CD4-positive, alpha-beta T cell (primary cell): ENCODE results near the gene KRTAP19-2. TPM values are rescaled to one million over a fixed set of nuclear protein-coding genes. Genes with fewer than 3 reads are reported as not detected.

Source experiments
- ATAC-seq: fragments of 200-7000 bp; cut with Tn5 transposase; one replicate; pipeline ENCODE4 v1.10.0; 2022; ENCODE audit warnings: mild to moderate bottlenecking; ENCODE audit not compliant: poor library complexity
- CTCF ChIA-PET: fragments of 350-600 bp; sonication (Branson Sonifier 250); formaldehyde crosslinking; loops from one replicate; lab custom pipeline; 2021; ENCODE audit warnings: antibody characterized with exemption, inconsistent platforms; lab: Charles Lee
- POLR2A ChIA-PET: fragments of 350-600 bp; sonication (Branson Sonifier 250); formaldehyde crosslinking; loops from one replicate; lab custom pipeline; 2021; ENCODE audit warnings: antibody characterized with exemption, inconsistent platforms; lab: Charles Lee
- DNase-seq, 14 experiments: peaks; one replicate each; pipeline ENCODE4 v3.0.0-alpha.2; 2013 to 2020; ENCODE audit warnings: mixed read lengths in 2 of 14
- H3K27ac ChIP-seq, 2 donors: one replicate each; pipeline versions ENCODE4 v1.5.1 to v1.7.0; 2013; ENCODE audit warnings: low read length in 2 of 2, low read depth in 1 of 2, mild to moderate bottlenecking in 1 of 2
- H3K27me3 ChIP-seq, 2 experiments: 1 replicate in 1 of 2; 2 replicates in 1 of 2; pipeline versions ENCODE4 v1.6.1 to v1.7.0; 2013; ENCODE audit warnings: low read length in 2 of 2, control low read depth in 1 of 2, mild to moderate bottlenecking in 1 of 2, moderate library complexity in 1 of 2; ENCODE audit not compliant: insufficient read depth in 2 of 2, control insufficient read depth in 1 of 2
- H3K36me3 ChIP-seq: one replicate; pipeline ENCODE4 v1.6.1; 2013; ENCODE audit warnings: low read length, control low read depth; ENCODE audit not compliant: insufficient read depth
- H3K4me1 ChIP-seq: one replicate; pipeline ENCODE4 v1.6.1; 2013; ENCODE audit warnings: low read length, control low read depth; ENCODE audit not compliant: insufficient read depth
- H3K4me3 ChIP-seq: one replicate; pipeline ENCODE4 v1.5.1; 2013; ENCODE audit warnings: mild to moderate bottlenecking, low read length, moderate library complexity
- H3K9me3 ChIP-seq, 2 experiments: 1 replicate in 1 of 2; 2 replicates in 1 of 2; pipeline versions ENCODE4 v1.6.1 to v1.7.0; 2013; ENCODE audit warnings: low read length in 2 of 2, mild to moderate bottlenecking in 2 of 2, control low read depth in 1 of 2, moderate library complexity in 1 of 2; ENCODE audit not compliant: control insufficient read depth in 1 of 2, insufficient read depth in 1 of 2
- H3K27ac Mint-ChIP-seq: one replicate; pipeline ENCODE4 v1.8.0; 2020; ENCODE audit warnings: mixed read lengths
- H3K27me3 Mint-ChIP-seq: one replicate; pipeline ENCODE4 v1.8.0; 2021; ENCODE audit warnings: mixed read lengths
- H3K36me3 Mint-ChIP-seq: one replicate; pipeline ENCODE4 v1.8.0; 2021; ENCODE audit warnings: low read depth, mixed read lengths
- H3K4me1 Mint-ChIP-seq: one replicate; pipeline ENCODE4 v1.8.0; 2021; ENCODE audit warnings: low read depth, mixed read lengths
- H3K4me3 Mint-ChIP-seq: one replicate; pipeline ENCODE4 v1.8.0; 2020; ENCODE audit warnings: mild to moderate bottlenecking, mixed read lengths
- H3K9me3 Mint-ChIP-seq: one replicate; pipeline ENCODE4 v1.8.0; 2020; ENCODE audit warnings: mixed read lengths
- intact Hi-C, 2 experiments: fragments of 100-400 bp; cut with DNase I in 1 of 2; cut with micrococcal nuclease in 1 of 2; formaldehyde crosslinking; loops; one replicate each; pipeline versions ENCODE4 v1.15.1 to v1.9.0; 2023 to 2025; cut with DNase I, micrococcal nuclease
- total RNA-seq, 174 experiments: library from RNA in 2 of 174; stranded (reverse) in 2 of 174; gene quantifications; one replicate each; pipeline ENCODE4 v1.2.3 and lab custom pipeline; 2021 to 2026
- TF ChIP-seq, protein P1 (sequence below): fragments of 200-600 bp; IDR thresholded peaks from one replicate; pipeline ENCODE4 v1.8.0; 2022; ENCODE audit warnings: antibody characterized with exemption, mild to moderate bottlenecking

KRTAP19-2 gene
- total RNA-seq, 2 experiments from 2014 or later, result not detected

DNA sequence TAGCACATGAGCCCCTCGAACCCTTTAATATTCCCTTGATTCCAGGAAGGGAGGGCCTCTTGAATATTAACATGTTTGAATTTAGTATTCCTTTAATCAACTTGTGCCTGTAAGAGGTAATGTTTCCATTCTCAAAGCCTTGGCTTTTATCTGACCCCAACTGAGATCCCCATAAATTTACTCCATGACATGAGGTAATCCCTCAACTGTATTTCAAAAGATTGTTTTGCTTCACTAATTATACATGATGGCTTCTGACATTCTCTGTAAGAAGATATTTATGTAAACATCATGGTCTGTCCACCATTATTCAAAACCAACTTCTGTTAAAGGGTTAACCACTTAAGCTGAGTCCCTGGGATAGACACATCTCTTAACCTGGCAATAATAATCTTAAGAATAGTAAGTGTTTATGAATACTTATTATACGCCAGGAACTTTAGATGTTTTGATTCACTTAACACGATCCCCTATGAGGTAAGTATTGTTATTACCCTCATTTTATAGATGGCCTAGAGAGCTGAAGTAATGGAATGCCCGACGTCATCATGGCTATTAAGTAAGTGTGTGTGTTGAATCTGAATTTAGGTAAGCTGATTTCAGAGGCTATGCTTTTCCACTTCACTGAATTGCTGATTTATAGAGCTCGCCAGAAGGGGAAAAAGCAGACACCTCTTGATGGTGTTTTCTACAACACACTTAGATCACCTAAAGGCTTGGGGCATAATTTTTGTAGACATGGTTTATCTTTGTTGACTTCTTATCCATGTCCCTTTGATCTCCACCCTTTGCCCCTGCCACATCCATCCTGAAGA lies 18.1 kb downstream of the KRTAP19-2 start:
- no peaks in the 10 kb centered on the region for H3K36me3 Mint-ChIP-seq
- intact Hi-C loops, result no loop called here
- TF ChIP-seq, protein P1, sequence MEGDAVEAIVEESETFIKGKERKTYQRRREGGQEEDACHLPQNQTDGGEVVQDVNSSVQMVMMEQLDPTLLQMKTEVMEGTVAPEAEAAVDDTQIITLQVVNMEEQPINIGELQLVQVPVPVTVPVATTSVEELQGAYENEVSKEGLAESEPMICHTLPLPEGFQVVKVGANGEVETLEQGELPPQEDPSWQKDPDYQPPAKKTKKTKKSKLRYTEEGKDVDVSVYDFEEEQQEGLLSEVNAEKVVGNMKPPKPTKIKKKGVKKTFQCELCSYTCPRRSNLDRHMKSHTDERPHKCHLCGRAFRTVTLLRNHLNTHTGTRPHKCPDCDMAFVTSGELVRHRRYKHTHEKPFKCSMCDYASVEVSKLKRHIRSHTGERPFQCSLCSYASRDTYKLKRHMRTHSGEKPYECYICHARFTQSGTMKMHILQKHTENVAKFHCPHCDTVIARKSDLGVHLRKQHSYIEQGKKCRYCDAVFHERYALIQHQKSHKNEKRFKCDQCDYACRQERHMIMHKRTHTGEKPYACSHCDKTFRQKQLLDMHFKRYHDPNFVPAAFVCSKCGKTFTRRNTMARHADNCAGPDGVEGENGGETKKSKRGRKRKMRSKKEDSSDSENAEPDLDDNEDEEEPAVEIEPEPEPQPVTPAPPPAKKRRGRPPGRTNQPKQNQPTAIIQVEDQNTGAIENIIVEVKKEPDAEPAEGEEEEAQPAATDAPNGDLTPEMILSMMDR, result no peak
- no peaks in the 10 kb centered on the region for H3K4me1 Mint-ChIP-seq
- H3K36me3 ChIP-seq, result no peaks in the 10 kb centered on the region
- ChIA-PET POLR2A (no interaction called here), CTCF (no interaction called here)
- no peaks in the 10 kb centered on the region for H3K4me1 ChIP-seq
- H3K4me3 Mint-ChIP-seq, result no peak overlapping the region
- no peaks in the 10 kb centered on the region for H3K9me3 Mint-ChIP-seq
- no peak overlapping the region for H3K27ac ChIP-seq
- DNase-seq, result no peak
- peaks cover 5% of the 10 kb centered on the region for H3K27me3 Mint-ChIP-seq
- H3K4me3 ChIP-seq, result no peak overlapping the region
- ATAC-seq, result no peak
- no peaks in the 10 kb centered on the region for H3K9me3 ChIP-seq
- no peaks in the 10 kb centered on the region for H3K27me3 ChIP-seq
- H3K27ac Mint-ChIP-seq, result no peak overlapping the region

DNA sequence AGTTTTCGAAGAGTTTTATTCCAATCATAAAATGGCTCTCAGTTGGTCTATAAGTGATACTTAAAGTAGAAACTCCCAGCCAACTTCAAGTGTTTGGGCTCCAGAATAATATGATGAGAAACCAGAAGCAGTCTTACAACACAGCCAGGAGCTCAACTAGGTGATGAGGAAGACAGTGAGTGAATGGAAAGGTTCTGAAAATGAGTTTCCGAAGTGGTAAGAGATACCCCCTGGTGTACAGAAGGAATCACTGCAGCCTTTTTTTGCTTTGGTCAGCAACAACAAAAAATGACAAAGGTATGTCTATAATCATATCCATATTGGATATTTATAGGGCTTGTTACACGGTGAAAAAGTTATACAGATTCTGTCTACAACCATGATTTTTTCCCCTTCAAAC lies 23.5 kb downstream of the KRTAP19-2 start:
- no peak overlapping the region for H3K27ac Mint-ChIP-seq
- no peaks in the 10 kb centered on the region for H3K36me3 Mint-ChIP-seq
- Histone ChIP-seq H3K4me1 (no peaks in the 10 kb centered on the region), H3K27ac (no peak overlapping the region), H3K9me3 (peaks cover 0 to 4% of the 10 kb centered on the region in 2 experiments), H3K4me3 (no peak overlapping the region), H3K27me3 (no peaks in the 10 kb centered on the region), H3K36me3 (no peaks in the 10 kb centered on the region)
- no peak for ATAC-seq
- peaks cover 5% of the 10 kb centered on the region for H3K27me3 Mint-ChIP-seq
- intact Hi-C loops, result no loop called here
- no peaks in the 10 kb centered on the region for H3K9me3 Mint-ChIP-seq
- H3K4me3 Mint-ChIP-seq, result no peak overlapping the region
- POLR2A ChIA-PET, result no interaction called here
- DNase-seq, result no peak
- CTCF ChIA-PET, result no interaction called here
- no peaks in the 10 kb centered on the region for H3K4me1 Mint-ChIP-seq
- TF ChIP-seq, protein P1, result no peak

DNA sequence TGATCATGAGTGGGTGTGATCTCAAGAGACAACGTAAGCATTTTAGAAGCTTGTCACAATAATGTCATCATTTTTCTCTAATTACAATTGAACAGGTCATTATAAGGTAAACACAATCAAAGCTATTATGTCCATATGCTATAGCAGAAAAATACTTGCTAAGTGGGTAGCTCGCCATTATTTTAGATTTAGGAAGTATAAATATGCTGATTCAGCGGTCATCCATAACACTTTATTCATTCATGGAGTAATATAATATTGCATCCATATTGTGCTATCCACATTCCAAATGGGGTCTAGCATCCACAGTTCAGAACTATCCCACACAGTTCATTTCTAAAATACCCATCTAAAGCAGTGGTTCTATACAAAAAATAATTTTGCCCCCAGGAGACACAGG lies 38.7 kb downstream of the KRTAP19-2 start:
- Mint-ChIP-seq H3K9me3 (no peaks in the 10 kb centered on the region), H3K27ac (no peak overlapping the region), H3K27me3 (peaks cover 5% of the 10 kb centered on the region), H3K4me1 (no peaks in the 10 kb centered on the region), H3K4me3 (no peak overlapping the region), H3K36me3 (no peaks in the 10 kb centered on the region)
- H3K4me3 ChIP-seq, result no peak overlapping the region
- H3K9me3 ChIP-seq, result no peaks in the 10 kb centered on the region
- intact Hi-C loops, result no loop called here
- peaks cover 0 to 6% of the 10 kb centered on the region in 2 experiments for H3K27me3 ChIP-seq
- H3K4me1 ChIP-seq, result no peaks in the 10 kb centered on the region
- POLR2A ChIA-PET, result no interaction called here
- CTCF ChIA-PET, result no interaction called here
- H3K27ac ChIP-seq, result no peak overlapping the region
- TF ChIP-seq, protein P1, result no peak
- ATAC-seq (no peak), DNase-seq (no peak)
- H3K36me3 ChIP-seq, result no peaks in the 10 kb centered on the region
